Stomach smooth muscle (tissue), 2 donors: ENCODE measurements around the gene ALOX12B.
"Not testable (repeated sequence)": the region's sequence is repeated elsewhere in the genome, so short reads cannot be mapped to it uniquely, and the experiment has no call there.

Experiments used
- H3K27ac ChIP-seq: one replicate; pipeline ENCODE4 v1.7.0; 2013; ENCODE audit warnings: mild to moderate bottlenecking, low read length, inconsistent platforms
- H3K27me3 ChIP-seq, 2 donors: one replicate each; pipeline ENCODE4 v1.7.0; 2013; ENCODE audit warnings: low read length in 2 of 2; ENCODE audit not compliant: insufficient read depth in 2 of 2, control insufficient read depth in 1 of 2
- H3K36me3 ChIP-seq, 2 donors: one replicate each; pipeline ENCODE4 v1.7.0; 2013; ENCODE audit warnings: low read length in 2 of 2; ENCODE audit not compliant: control insufficient read depth in 2 of 2, insufficient read depth in 2 of 2
- H3K4me1 ChIP-seq: one replicate; pipeline ENCODE4 v1.7.0; 2013; ENCODE audit warnings: low read length; ENCODE audit not compliant: control insufficient read depth, insufficient read depth
- H3K4me3 ChIP-seq, 2 donors: one replicate each; pipeline ENCODE4 v1.7.0; 2013; ENCODE audit warnings: low read length in 2 of 2
- H3K9ac ChIP-seq, 2 donors: one replicate each; pipeline ENCODE4 v1.7.0; 2013; ENCODE audit warnings: low read length in 2 of 2, mild to moderate bottlenecking in 1 of 2
- H3K9me3 ChIP-seq, 2 donors: one replicate each; pipeline ENCODE4 v1.7.0; 2013; ENCODE audit warnings: low read length in 2 of 2; ENCODE audit not compliant: control insufficient read depth in 2 of 2
- donor health status: healthy.
- donor health status: Pancreatic carcinoma.

ALOX12B gene

DNA sequence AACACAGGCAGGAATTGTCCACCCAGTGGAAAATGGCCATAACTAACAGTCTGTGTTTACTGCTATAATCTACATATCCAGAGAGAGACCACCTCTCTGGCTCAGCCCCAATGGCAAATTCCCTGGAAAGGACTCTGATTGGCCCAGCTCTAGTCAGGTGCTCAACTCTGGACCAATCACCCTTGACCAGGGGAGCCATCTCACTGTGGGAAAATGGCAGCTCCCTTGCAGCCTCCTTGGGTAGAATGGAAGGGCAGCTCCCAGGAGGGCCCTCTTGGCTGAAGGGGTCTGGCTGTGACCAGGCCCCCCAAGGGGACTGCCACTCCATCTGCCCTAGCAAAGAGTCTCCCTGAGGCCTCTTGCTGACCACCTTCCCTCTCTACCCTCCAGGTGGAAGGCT, 45.5 kb downstream of the ALOX12B start:
- H3K36me3 ChIP-seq = no peaks in the 10 kb centered on the region
- H3K4me3 ChIP-seq = no peak overlapping the region
- H3K27ac ChIP-seq = no peak overlapping the region
- H3K9me3 ChIP-seq = no peaks in the 10 kb centered on the region
- H3K9ac ChIP-seq = no peak overlapping the region
- H3K4me1 ChIP-seq = no peaks in the 10 kb centered on the region
- peaks cover 17 to 26% of the 10 kb centered on the region in 2 donors for H3K27me3 ChIP-seq

GRCh38 chr17:8041249-8041928, 46.1 kb downstream of the ALOX12B start:
- Histone ChIP-seq H3K4me1 (no peaks in the 10 kb centered on the region), H3K4me3 (no peak overlapping the region), H3K9ac (no peak overlapping the region), H3K9me3 (no peaks in the 10 kb centered on the region), H3K27ac (no peak overlapping the region), H3K36me3 (no peaks in the 10 kb centered on the region), H3K27me3 (peaks cover 17 to 26% of the 10 kb centered on the region in 2 donors)

- Histone ChIP-seq H3K9ac (no peak overlapping the region), H3K4me1 (no peaks in the 10 kb centered on the region), H3K4me3 (no peak overlapping the region), H3K9me3 (no peaks in the 10 kb centered on the region), H3K27ac (no peak overlapping the region), H3K36me3 (no peaks in the 10 kb centered on the region), H3K27me3 (peaks cover 15 to 26% of the 10 kb centered on the region in 2 donors)
Measured at GRCh38 chr17:8039611-8040168, 47.8 kb downstream of the ALOX12B start.

GRCh38 chr17:8038954-8039610, 48.4 kb downstream of the ALOX12B start, which contains the start of gene ALOX15B:
TSS of gene ALOX15B (plus strand) at chr17:8039059. CDS start at chr17:8039156, 97 bp downstream.
- Histone ChIP-seq H3K36me3 (no peaks in the 10 kb centered on the region), H3K9ac (no peak within 1 kb of the TSS), H3K4me3 (no peak within 1 kb of the TSS), H3K27me3 (peaks cover 15 to 26% of the 10 kb centered on the region in 2 donors), H3K4me1 (no peaks in the 10 kb centered on the region), H3K27ac (no peak within 1 kb of the TSS), H3K9me3 (no peaks in the 10 kb centered on the region)

DNA sequence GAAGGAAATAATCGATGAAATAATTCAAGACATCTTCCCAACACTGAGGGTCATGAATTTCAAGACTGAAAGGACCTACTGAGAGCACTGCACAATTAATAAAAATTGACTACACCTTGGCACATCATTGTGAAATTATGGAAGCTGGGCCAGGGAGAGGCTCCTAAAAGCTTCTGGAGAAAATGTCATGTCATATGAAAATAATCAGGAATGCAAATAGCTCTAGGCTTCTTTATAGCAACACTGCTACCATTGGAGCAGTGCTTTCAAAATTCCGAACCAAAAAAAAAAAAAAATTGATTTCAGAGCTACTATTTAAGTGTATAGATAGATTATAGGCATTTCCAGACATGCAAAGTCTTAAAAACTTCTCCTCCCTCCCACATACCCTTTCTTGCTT, 55.1 kb downstream of the ALOX12B start:
- H3K9me3 ChIP-seq = no peaks in the 10 kb centered on the region
- no peak overlapping the region for H3K27ac ChIP-seq
- H3K36me3 ChIP-seq = no peaks in the 10 kb centered on the region
- H3K27me3 ChIP-seq = peaks cover 13 to 23% of the 10 kb centered on the region in 2 donors
- H3K9ac ChIP-seq = no peak overlapping the region
- no peak overlapping the region for H3K4me3 ChIP-seq
- H3K4me1 ChIP-seq = no peaks in the 10 kb centered on the region

GRCh38 chr17:8031950-8032349, 55.6 kb downstream of the ALOX12B start:
- Histone ChIP-seq H3K4me3 (no peak overlapping the region), H3K9ac (no peak overlapping the region), H3K27ac (no peak overlapping the region), H3K4me1 (no peaks in the 10 kb centered on the region), H3K9me3 (no peaks in the 10 kb centered on the region), H3K27me3 (peaks cover 12 to 26% of the 10 kb centered on the region in 2 donors), H3K36me3 (no peaks in the 10 kb centered on the region)

DNA sequence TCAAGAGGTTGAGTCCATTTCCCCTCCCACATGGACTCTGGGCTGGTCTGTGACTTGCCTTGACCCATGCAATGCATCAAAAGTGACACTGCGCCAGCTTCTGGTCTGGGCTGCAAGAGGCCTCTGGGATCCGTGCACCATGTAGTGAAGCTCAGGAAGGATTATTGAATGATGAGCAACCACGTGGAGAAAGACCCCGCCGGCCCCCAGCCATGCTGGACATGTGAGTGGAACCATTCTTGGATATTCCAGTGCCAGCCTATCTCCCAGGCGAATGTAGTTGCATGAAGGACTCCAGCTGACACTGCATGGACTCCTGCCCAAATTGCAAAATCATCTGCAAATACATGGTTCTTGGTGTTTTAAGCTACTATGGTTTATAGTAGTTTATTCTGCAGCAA, 56.3 kb downstream of the ALOX12B start:
- Histone ChIP-seq H3K4me1 (no peaks in the 10 kb centered on the region), H3K36me3 (no peaks in the 10 kb centered on the region), H3K27ac (no peak overlapping the region), H3K27me3 (peaks cover 12 to 27% of the 10 kb centered on the region in 2 donors), H3K9ac (no peak overlapping the region), H3K4me3 (no peak overlapping the region), H3K9me3 (no peaks in the 10 kb centered on the region)

GRCh38 chr17:8029121-8029520, 58.4 kb downstream of the ALOX12B start:
- Histone ChIP-seq H3K4me1 (no peaks in the 10 kb centered on the region), H3K27me3 (peaks cover 12 to 29% of the 10 kb centered on the region in 2 donors), H3K9me3 (no peaks in the 10 kb centered on the region), H3K27ac (no peak overlapping the region), H3K4me3 (no peak overlapping the region), H3K9ac (no peak overlapping the region), H3K36me3 (no peaks in the 10 kb centered on the region)

GRCh38 chr17:8025176-8025911, 62.2 kb downstream of the ALOX12B start:
- Histone ChIP-seq H3K4me1 (no peaks in the 10 kb centered on the region), H3K27me3 (peaks cover 12 to 24% of the 10 kb centered on the region in 2 donors), H3K9ac (no peak overlapping the region), H3K9me3 (no peaks in the 10 kb centered on the region), H3K36me3 (no peaks in the 10 kb centered on the region), H3K4me3 (no peak overlapping the region), H3K27ac (no peak overlapping the region)

- not testable (repeated sequence) for H3K9ac ChIP-seq, H3K4me3 ChIP-seq, H3K36me3 ChIP-seq, H3K9me3 ChIP-seq, H3K27ac ChIP-seq, H3K4me1 ChIP-seq
- peaks cover 9 to 24% of the 10 kb centered on the region in 2 donors for H3K27me3 ChIP-seq
Measured at GRCh38 chr17:8024161-8024560, 63.4 kb downstream of the ALOX12B start.
